HG03108 (cell line): ENCODE measurements around the gene ATP13A4.

Experiments used
- ATAC-seq: cut with Tn5 transposase; IDR thresholded peaks from one replicate; pipeline ENCODE4 v1.9.1; 2021; ENCODE audit warnings: moderate library complexity; ENCODE audit not compliant: unreplicated experiment

The ATP13A4 gene

GRCh38 chr3:193400304-193400703 is 154.4 kb downstream of the ATP13A4 start:
- no peak for ATAC-seq

GRCh38 chr3:193396451-193397244 is 158.0 kb downstream of the ATP13A4 start:
- ATAC-seq = no peak

- ATAC-seq = no peak
Observed at GRCh38 chr3:193391902-193392301, 162.8 kb downstream of the ATP13A4 start.

DNA sequence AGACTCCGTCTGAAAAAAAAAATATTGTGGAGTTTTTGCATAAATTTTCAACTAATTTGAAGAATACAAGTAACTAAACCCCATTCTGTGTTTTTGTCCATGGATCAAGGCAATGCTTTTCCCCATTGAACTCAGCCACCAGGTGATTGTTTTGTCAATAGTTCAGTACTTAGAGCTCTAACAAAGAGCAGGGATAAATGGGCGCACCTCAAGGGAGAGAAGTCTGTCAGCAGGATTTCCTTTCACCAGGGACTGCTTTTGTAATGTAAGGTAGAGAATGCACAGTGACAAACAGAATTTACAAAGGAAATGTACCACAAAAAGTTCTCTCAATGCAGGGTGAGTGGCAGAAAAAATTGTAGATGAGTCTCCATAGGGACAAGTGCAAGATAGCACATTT is 165.4 kb downstream of the ATP13A4 start:
- no peak for ATAC-seq

DNA sequence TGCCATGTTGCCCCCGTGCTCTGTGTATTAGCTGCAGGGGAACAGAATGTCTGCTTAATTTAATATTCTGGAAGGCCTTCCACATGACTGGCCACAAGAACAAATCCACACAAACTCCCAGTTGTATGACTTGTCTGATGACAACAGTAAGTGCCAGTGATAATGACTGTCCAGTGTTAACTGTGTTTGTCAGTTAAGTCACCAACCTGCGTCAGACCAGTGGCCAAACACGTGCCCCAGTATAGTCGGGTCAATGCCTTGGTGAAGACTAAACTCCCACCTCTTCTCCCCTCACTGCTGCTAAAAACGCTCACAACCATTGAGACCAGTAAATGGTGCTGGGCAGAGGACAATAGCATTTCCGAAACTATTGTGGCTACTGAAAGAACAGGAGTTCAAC is 166.3 kb downstream of the ATP13A4 start:
- no peak for ATAC-seq

GRCh38 chr3:193387596-193387995 is 167.1 kb downstream of the ATP13A4 start:
- ATAC-seq = no peak

DNA sequence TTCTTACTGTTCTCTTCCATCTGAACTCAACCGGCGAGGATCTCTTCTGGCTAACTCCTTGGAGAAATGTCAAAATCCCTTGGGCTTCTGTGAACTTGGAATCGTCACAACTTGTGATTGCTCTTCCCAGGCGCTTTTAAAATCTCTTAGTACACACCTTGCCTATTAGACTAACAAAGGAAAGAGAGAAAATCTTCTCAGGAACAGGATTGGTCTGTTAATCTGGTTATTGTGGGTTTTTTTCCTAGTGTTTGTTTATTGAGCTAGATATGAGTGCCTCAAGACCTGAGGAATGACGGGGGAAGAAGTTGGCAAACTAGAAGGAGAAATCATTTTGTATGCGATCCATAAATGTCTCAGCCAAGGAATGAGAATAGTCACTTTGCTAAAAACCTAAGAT is 176.0 kb downstream of the ATP13A4 start, which contains the start of gene ATP13A5:
Gene ATP13A5 (minus strand): TSS at position 48 of the 400 bp plus-strand sequence. CDS start 28 bp downstream, at position 20.
- no peak for ATAC-seq

DNA sequence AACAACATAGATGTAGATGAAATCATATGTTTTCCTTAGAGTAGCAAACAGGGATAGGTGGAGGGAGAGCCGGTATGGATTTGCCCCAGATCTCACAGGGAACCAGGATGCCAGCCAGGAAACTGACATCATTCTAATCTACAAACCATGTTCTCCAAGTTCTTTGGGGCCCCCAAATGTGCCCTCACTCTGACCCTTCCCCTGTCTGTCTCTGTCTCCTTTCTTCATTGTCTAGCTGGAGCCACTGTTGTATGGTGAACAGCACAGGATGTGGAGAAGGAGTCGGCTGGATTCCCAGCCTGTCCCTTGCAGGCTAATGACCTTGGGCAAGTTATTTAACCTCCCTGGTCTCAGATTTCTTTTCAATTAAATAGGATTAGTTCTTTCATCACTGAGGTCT is 177.1 kb downstream of the ATP13A4 start:
- ATAC-seq = no peak

DNA sequence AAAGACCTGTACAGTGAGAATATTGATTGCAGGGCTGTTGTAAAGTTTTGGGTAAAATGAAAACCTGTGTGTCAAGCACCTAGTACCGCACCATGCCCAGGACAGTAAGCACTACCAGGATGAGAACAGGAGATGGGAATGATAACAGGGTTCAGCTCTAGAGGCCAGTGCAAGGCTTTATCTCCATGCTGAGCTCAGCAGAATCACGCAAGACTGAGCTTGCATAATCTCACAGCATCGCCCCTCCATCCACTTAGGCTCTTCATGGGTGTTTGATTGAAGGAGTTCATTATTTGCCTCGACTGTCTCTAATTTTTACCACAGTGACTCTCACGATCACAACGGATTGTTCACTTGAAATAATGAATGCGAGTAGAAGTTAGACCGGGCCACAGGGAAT is 179.1 kb downstream of the ATP13A4 start:
- no peak for ATAC-seq

- no peak for ATAC-seq
Observed at GRCh38 chr3:193372783-193373182, 181.9 kb downstream of the ATP13A4 start.

DNA sequence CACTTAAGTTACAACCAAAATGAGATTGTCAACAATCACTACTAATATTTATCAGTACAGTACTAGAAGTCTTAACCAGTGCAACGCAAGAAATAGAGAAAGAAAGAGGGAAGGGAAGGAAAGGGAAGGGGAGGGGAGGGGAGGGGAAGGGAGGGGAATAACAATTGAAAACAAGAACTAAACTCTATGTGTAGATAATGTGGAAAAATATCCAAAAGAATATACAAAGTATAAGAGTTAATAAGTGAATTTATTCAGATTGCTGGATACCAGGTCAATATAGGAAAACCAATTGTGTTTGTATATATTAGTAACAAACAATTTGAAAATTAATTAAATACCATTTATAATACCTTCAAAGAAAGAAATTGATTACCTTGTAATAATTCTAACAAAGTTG is 186.8 kb downstream of the ATP13A4 start:
- ATAC-seq = no peak

DNA sequence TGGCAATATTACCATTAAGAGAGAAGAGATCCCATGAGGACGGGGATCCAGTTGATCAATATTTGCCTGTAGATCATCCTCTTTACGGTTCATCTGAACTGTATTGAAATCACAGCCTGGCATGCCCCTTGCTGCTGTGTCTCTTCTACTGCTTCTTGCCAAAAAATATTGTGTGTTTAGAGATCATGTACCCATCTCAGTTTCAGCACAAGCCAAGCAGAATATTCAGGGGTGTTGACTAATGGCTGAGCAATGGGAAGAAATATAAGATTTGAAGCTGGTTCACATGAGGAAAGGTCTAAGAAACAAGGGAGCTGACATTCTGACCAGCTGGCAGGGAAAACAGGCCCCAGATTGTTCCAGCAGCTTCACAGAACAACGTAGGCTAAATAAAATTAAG is 197.4 kb downstream of the ATP13A4 start:
- ATAC-seq = no peak

- ATAC-seq = no peak
Observed at GRCh38 chr3:193354423-193354822, 200.3 kb downstream of the ATP13A4 start.
